HG02970 (cell line): ENCODE data around the gene APP.

Experiments
- ATAC-seq: cut with Tn5 transposase; IDR thresholded peaks from one replicate; pipeline ENCODE4 v1.9.1; 2021; ENCODE audit warnings: mild to moderate bottlenecking, moderate library complexity, moderate number of reproducible peaks; ENCODE audit not compliant: unreplicated experiment, low FRiP score

Gene APP

GRCh38 chr21:26170471-26171257, at the start of gene APP:
Gene APP (minus strand): TSS chr21:26170770. CDS start chr21:26170620, 150 bp downstream.
- peak; percentile 96 for ATAC-seq

DNA sequence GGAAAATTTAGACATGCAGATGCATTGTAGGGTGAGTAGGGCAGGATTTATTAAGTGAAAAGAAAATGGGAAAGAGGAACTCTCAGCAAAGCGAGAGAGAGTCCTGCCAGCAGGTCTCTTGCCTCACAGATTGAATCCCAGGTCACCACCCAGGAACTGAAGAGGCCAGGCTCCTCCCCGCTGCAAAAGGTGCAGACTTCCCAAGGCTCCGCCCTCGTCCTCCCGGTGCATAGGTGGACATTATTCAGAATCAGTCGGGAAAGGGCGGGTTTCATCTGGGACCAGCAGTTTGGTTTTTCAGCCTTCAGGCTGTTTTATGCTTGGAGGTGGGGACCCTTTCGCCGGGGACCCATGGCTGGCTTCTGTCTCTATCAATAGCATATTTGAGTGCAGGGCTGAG, 41.6 kb upstream of the APP start:
- ATAC-seq: no peak

- no peak for ATAC-seq
These were observed 40.0 kb upstream of the APP start for GRCh38 chr21:26210614-26211013.

GRCh38 chr21:26207021-26207420, 36.5 kb upstream of the APP start:
- no peak for ATAC-seq

DNA sequence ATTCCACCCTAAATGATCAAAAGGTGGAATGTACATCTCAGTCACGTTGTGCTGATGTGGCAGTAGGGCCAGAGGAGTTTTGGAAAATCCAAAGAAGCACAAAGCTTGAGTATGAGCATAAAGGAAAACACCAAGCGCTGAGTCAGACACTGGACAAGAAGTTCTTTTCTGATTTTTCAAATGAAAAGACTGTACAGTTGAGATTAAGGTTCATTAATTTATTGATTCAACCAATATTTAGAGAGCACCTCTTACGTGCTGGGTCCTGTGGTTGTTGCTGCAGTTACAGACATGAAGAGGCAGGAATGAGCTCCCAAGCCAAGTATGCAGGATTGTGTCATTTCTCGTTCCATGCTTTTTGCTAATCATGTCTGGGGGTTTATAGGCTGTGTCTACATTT, 28.9 kb upstream of the APP start:
- ATAC-seq: no peak

DNA sequence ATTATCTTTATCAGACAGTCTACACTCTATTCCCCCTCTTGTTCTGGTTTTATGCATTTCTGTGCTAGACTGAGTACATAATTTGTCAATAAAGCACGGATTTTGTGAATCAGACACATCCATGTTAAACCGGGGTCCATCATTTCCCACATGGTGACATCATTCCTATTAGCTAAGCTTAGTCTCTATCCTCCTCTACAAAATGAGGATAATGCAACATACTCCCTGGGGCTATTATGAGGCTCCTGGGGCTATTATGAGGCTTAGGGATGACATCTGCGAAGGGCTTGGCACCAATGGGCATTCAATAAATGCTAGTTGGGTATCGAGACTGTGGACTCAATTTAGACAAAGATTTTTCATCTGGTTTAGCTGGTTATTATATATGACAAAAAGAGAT, 25.1 kb upstream of the APP start:
- ATAC-seq: no peak

DNA sequence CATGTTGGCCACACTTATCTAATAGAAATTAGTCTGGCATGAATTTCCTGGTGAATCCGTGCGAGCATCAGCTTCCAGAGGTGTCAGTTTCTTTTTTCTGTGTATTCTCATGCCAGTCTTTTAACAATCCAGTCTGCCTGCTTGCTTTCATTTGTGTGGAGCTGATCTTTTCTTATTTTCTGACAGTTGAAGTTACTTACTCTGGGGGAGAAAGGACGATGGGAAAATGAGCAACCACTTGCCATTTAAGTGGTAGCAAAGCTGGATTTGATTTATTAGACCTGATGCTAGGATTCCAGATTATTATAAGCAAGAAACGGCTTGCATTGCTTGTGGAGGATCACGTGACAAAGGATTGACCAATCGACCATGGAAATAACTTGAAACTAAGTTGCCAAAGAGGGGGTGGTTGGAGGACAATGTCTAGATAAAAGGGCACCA, 24.3 kb upstream of the APP start:
- ATAC-seq: no peak

GRCh38 chr21:26194326-26194725, 23.8 kb upstream of the APP start:
- no peak for ATAC-seq

GRCh38 chr21:26191609-26192008, 21.0 kb upstream of the APP start:
- no peak for ATAC-seq

DNA sequence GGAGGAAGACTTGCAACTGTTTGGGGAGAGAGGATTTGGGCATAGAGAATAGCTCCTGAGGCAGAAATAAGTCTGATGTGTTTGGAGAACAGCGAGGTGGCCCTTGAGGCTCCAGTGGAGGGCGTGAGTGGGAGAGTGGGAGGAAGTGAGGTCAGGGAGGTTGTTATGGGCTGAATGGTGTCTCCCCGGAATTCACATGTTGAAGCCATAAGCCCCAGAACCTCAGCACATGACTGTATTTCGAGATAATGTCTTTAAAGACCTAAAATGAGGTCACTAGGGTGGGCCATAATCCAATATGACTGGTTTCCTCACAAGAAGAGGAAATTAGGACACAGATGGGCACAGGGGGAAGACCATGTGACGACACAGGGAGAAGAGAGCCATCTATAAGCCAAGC, 17.9 kb upstream of the APP start:
- no peak for ATAC-seq

DNA sequence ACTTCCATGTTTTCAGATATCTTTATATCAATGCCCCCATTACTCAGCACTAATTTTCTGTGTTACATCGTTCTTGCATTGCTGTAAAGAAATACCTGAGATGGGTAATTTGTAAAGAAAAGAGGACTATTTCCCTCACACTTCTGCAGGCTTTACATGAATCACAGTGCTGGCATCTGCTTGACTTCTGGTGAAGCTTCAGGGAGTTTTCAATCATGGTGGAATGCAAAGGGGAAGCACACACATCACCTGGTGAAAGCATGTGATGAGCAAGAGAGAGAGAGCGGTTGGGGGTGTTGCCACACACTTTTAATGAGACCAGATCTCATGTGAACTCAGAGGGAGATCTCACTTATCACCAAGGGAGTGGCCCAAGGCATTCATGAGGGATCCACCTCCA, 14.9 kb upstream of the APP start:
- no peak for ATAC-seq

GRCh38 chr21:26185021-26185420, 14.5 kb upstream of the APP start:
- no peak for ATAC-seq

DNA sequence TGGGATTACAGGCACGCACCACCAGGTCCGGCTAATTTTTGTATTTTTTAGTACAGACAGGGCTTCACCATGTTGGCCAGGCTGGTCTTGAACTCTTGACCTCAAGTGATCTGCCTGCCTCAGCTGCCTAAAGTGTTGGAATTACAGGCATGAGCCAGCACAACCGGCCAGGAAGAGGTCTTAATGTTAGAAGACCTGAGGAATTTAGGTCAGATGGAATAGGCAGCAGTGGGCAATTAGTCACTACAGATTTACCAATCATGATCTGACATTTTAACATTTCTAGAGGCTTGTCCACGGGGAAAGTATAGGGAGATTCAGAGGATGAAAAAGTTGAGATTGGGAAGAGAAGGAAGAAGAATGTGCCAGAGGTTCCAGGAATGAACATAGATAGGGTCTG, 8.9 kb upstream of the APP start:
- no peak for ATAC-seq

DNA sequence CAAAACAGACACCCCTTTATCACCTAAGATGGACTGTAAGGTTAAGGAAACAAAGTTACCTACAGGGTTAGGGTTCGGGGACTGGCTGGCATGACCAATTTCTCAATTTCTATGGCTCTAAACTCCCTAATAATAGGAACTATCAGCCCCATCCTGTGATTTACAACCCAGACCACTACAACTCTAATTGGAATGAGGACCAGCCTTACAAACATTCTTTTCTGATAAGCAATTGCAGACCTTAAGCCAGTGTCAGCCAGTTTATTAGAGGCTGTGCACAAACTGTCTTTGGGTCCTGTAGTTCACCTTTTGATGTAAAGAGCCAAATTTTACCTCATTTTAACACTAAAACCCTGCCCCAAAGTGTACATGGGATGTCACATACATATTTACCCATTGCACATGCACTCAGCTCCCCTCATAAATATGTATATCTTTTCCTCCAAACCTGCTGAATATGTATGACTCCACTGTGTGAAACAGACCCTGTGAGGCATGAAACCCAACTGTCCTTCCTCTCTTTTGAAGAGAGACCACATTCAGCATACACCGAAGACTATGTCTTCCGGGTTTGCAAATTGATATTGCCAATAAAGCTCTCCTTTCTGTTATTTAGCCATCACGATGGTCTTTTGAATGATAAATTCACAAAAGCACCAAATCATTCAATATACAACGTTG, 7.3 kb upstream of the APP start:
- ATAC-seq: no peak

GRCh38 chr21:26177187-26177586, 6.6 kb upstream of the APP start:
- no peak for ATAC-seq

DNA sequence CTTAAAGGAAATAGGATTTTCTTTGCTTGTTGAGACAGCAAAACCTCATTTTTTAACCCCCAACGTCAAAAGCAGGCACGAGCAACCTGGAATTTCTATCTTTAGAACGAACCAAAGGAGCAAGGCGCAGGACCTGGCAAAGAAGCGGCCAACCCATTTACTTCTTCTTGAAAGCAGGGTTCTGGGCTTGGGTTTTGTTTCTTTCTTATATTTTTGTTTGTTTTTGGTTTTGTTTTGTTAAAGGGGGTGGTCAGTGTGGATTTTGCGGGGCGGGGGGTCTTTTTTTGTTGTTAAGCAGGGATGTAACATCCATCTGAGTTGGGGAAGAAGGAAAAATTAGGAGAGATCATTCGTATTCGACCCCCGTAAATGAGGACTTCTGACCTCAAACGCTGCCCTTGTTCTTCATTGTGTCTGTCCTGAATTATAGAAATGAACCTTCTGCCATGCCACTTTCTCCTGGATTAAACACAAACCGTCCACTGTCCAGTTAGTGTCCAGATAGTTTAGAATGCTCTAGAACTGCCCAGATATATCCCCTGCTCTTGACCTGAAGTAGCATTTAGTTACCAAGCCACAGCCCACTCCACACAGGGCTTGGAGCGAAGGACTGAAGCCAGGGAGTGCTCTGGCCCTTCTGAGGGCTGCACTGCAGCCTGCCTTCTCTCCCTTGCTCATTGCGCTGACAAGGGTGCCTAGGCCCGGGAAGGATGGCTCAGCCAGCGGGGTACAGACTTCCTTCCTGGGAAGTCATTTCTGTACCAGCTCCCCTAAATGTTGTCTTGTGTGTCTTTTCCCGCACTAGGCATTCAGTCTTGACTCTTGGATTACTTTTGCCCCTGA, 909 bp upstream of the APP start:
- ATAC-seq: no peak

DNA sequence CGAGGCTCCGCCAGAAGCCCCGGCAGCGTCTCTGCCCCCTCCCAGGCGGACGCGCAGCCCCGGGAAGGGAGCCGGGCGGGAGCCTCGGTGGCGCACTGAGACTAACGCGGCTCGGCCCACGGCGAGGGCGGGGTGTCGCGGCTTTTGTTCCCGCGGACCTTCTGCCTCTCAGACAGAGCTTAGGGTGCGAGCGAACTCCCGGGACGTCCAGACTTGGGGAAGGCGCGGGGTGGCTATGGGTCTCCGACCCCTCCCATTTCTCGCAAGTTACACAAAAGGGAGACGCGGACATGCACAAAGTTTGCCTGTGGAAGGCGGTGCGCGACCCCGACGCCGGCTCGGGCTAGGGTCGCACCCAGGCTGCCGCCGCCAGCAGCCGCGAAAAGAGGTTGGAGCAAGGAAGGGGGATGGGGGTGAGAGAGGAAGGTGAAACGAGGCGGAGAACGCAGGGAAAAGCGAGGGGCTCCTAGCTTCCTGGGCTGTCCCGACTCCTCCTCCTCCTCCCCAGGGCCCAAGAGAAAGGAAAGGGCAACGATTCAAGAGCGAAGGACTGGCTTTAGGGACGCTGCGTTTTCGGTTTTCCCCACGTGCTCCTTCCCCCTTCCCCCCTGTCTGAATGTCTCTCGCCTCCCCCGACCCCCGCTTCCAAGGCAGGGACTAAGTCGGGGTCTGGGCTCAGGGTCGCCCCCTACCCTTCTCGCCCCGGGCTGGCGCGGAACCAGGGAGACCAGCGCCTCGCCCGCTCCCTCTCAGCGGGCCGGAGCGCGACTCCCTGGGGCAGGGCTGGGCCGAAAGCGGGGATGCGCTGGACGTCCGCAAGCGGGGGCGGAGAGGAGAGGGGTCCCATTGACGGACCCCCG, 729 bp downstream of the APP start:
- ATAC-seq: peak; percentile 15

GRCh38 chr21:26169061-26169610, 1.4 kb downstream of the APP start:
- no peak for ATAC-seq

- ATAC-seq: no peak
These were observed 2.2 kb downstream of the APP start for GRCh38 chr21:26168371-26168770.

- no peak for ATAC-seq
These were observed 3.0 kb downstream of the APP start for GRCh38 chr21:26167593-26167992.
